G401.6 (cell line): Measurements from ENCODE around the gene MAST1.
"Not testable (repeated sequence)": the region's sequence is repeated elsewhere in the genome, so short reads cannot be mapped to it uniquely, and the experiment has no call there.

Experiments used
- FAIRE-seq: peaks from 2 replicates; lab custom pipeline; 2012; peaks lifted over from hg19 to GRCh38; lab: Jason Lieb, UNC

The MAST1 gene

GRCh38 chr19:12838182-12838885, at the start of gene MAST1:
Gene MAST1 (plus strand): TSS chr19:12838515. CDS start chr19:12838573, 58 bp downstream.
- FAIRE-seq, result no peak

GRCh38 chr19:12788682-12789097, 49.6 kb upstream of the MAST1 start:
- FAIRE-seq, result no peak

GRCh38 chr19:12789098-12789903, 49.0 kb upstream of the MAST1 start:
- FAIRE-seq, result no peak

- FAIRE-seq, result peak; percentile 33
Measured at GRCh38 chr19:12789904-12790619, 48.3 kb upstream of the MAST1 start.

DNA sequence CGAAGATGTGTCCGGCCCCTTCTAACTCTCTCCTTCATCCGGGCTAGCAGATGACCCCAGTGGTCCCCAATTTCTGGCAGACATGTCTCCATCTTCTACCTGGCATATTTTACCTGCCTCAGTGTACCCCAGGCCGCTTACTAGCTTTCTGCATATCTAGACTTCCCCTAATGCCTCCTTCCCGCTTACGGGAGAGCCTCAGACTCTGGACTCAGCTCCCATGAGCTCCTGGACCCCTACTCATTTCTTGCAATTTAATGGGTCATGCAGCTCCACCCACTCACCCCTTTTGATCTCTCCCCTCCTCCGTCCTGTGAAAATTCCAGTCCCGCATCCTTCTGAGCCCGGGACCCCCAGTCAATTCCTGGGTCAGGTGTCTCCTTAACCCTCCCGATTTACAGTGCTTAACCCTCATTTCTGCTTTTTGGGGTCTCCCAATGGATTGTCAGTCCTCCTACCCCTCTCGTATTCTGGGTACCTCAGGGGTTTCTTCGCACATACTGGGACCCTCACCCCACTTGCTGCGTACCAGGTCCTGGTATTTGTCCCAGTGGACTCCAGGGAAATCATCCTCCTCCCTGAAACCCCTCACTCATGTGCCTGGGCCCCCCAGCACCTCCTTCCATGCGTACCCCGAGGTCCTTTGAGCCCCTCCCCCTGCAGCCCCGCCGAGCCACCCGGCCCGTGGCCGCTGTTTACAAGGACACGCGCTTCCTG, 47.5 kb upstream of the MAST1 start:
- no peak for FAIRE-seq

GRCh38 chr19:12791345-12792050, 46.8 kb upstream of the MAST1 start, which contains the start of gene JUNB:
Gene JUNB (plus strand): TSS chr19:12791486. CDS start chr19:12791772, 286 bp downstream.
- peak; percentile 42 for FAIRE-seq

GRCh38 chr19:12792051-12792852, 46.1 kb upstream of the MAST1 start:
- no peak for FAIRE-seq

GRCh38 chr19:12792853-12793289, 45.4 kb upstream of the MAST1 start:
- FAIRE-seq, result no peak

DNA sequence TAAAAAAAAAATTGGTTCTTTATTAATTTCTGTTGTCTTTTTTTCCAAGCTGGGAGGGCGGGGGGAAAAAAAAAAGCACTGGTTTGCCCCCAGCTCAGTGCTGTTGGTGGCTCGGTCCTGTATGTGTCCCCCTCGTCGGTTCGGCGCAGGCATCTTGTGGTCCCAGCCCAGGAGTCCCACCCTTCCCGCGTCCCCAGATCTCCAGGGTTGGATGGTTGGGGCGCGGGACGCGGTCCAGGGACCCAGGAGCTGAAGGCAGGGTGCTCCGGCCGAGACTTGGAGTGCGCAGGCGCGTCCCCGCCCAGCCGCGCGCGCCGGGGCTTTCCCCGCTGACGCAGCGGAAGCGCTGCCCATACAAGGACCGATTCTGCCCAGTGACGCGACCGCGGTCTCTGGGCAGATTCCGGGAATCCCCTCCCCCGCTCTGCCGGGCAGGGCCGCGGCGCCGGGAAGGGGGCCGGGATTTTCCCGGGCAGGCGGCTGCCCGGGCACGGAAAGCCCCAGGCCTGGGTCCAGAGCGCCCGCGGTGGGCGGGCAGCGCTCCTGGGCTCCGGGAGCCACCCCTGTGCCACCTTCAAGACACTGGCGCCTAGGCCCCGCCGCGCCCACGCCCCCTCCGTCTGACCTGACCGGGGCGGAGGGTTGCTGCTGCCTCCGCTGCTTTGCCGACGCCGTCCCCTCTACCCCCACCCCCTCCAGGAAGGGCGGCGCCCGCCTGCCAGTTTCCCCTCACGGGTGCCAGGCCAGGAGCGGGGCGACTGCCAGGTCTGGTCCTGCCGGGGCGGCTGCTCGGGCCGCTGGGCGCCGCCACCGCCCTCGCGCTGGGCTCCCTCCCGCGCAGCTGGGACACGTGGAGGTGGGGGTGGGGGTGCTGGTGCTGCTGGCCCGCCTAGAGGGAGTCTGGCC, 44.8 kb upstream of the MAST1 start:
- FAIRE-seq, result peak; percentile 73

GRCh38 chr19:12794196-12794941, 43.9 kb upstream of the MAST1 start:
- no peak for FAIRE-seq

- no peak for FAIRE-seq
Measured at GRCh38 chr19:12794971-12795381, 43.3 kb upstream of the MAST1 start.

GRCh38 chr19:12796146-12797071, 41.9 kb upstream of the MAST1 start:
- FAIRE-seq, result peak; percentile 91

DNA sequence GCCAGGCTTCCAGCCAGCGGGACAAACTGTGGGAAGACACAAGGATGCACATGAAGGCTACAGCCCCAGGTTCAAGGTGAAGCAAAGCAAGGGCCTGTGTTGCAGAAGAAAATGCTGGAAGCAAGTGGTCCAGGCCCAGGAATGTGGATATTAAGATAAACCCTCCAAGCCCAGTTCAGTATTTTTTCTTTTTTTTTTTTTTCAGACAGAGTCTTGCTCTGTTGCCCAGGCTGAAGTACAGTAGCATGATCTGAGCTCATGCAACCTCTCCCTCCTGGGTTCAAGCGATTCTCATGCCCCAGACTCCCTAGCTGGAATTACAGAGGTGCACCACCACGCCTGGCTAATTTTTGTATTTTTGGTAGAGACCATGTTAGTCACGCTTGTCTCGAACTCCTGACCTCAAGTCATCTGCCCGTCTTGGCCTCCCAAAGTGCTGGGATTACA, 41.2 kb upstream of the MAST1 start:
- FAIRE-seq, result no peak

- FAIRE-seq, result not testable (repeated sequence)
Measured at GRCh38 chr19:12797607-12798006, 40.7 kb upstream of the MAST1 start.

- FAIRE-seq, result no peak
Measured at GRCh38 chr19:12799742-12800465, 38.4 kb upstream of the MAST1 start.

GRCh38 chr19:12800466-12800770, 37.9 kb upstream of the MAST1 start:
- no peak for FAIRE-seq

- FAIRE-seq, result no peak
Measured at GRCh38 chr19:12800923-12801465, 37.3 kb upstream of the MAST1 start.
